Measurements from ENCODE around the gene HTR2C.
"Not testable (repeated sequence)": the region's sequence is repeated elsewhere in the genome, so short reads cannot be mapped to it uniquely, and the experiment has no call there.

Gene HTR2C

GRCh38 chrX:114619874-114620273, 36.0 kb downstream of the HTR2C start:
- no peaks in the 10 kb centered on the region for H3K36me3 Mint-ChIP-seq
- no peak overlapping the region for H3K27ac Mint-ChIP-seq
- no peaks in the 10 kb centered on the region for H3K27me3 Mint-ChIP-seq
- ATAC-seq (replicated peaks) (no peak), DNase-seq (no peak)
- peaks cover 0 to 4% of the 10 kb centered on the region in 2 donors for H3K4me1 Mint-ChIP-seq
- H3K9me3 Mint-ChIP-seq, result no peaks in the 10 kb centered on the region
- H3K4me3 Mint-ChIP-seq, result no peak overlapping the region

GRCh38 chrX:114626323-114626722, 42.4 kb downstream of the HTR2C start:
- Mint-ChIP-seq H3K4me1 (no peaks in the 10 kb centered on the region), H3K27me3 (no peaks in the 10 kb centered on the region), H3K9me3 (no peaks in the 10 kb centered on the region), H3K4me3 (no peak overlapping the region), H3K27ac (no peak overlapping the region), H3K36me3 (no peaks in the 10 kb centered on the region)
- DNase-seq (no peak), ATAC-seq (replicated peaks) (no peak)

GRCh38 chrX:114635986-114636385, 52.1 kb downstream of the HTR2C start:
- no peaks in the 10 kb centered on the region for H3K27me3 Mint-ChIP-seq
- H3K36me3 Mint-ChIP-seq, result no peaks in the 10 kb centered on the region
- DNase-seq, result no peak
- H3K4me3 Mint-ChIP-seq, result no peak overlapping the region
- H3K9me3 Mint-ChIP-seq, result no peaks in the 10 kb centered on the region
- no peak overlapping the region for H3K27ac Mint-ChIP-seq
- ATAC-seq (replicated peaks), result no peak
- H3K4me1 Mint-ChIP-seq, result no peaks in the 10 kb centered on the region

GRCh38 chrX:114650351-114650750, 66.5 kb downstream of the HTR2C start:
- no peaks in the 10 kb centered on the region for H3K4me1 Mint-ChIP-seq
- ATAC-seq (replicated peaks) (no peak), DNase-seq (no peak)
- no peaks in the 10 kb centered on the region for H3K9me3 Mint-ChIP-seq
- H3K36me3 Mint-ChIP-seq, result no peaks in the 10 kb centered on the region
- no peaks in the 10 kb centered on the region for H3K27me3 Mint-ChIP-seq
- H3K4me3 Mint-ChIP-seq, result no peak overlapping the region
- no peak overlapping the region for H3K27ac Mint-ChIP-seq

GRCh38 chrX:114675365-114675764, 91.5 kb downstream of the HTR2C start:
- H3K27ac Mint-ChIP-seq, result no peak overlapping the region

GRCh38 chrX:114700533-114700932, 116.6 kb downstream of the HTR2C start:
- not testable (repeated sequence) for ATAC-seq (replicated peaks); DNase-seq; H3K27ac Mint-ChIP-seq; H3K36me3 Mint-ChIP-seq; H3K4me3 Mint-ChIP-seq; H3K27me3 Mint-ChIP-seq; H3K9me3 Mint-ChIP-seq; H3K4me1 Mint-ChIP-seq

More at GRCh38 chrX:114675365-114675764, 91.5 kb downstream of the HTR2C start:
- ATAC-seq (replicated peaks) (no peak), DNase-seq (no peak)
- Mint-ChIP-seq H3K36me3 (no peaks in the 10 kb centered on the region), H3K4me1 (no peaks in the 10 kb centered on the region), H3K9me3 (peaks cover 0 to 2% of the 10 kb centered on the region in 2 donors), H3K4me3 (no peak overlapping the region), H3K27me3 (no peaks in the 10 kb centered on the region)

- Mint-ChIP-seq H3K27me3 (no peaks in the 10 kb centered on the region), H3K27ac (no peak overlapping the region), H3K9me3 (peaks cover 0 to 1% of the 10 kb centered on the region in 2 donors), H3K4me1 (no peaks in the 10 kb centered on the region), H3K36me3 (no peaks in the 10 kb centered on the region), H3K4me3 (no peak overlapping the region)
- ATAC-seq (replicated peaks) (no peak), DNase-seq (no peak)
These were observed 125.5 kb downstream of the HTR2C start for GRCh38 chrX:114709406-114709805.

GRCh38 chrX:114710571-114710970, 126.7 kb downstream of the HTR2C start:
- H3K4me3 Mint-ChIP-seq, result no peak overlapping the region
- H3K36me3 Mint-ChIP-seq, result no peaks in the 10 kb centered on the region
- ATAC-seq (replicated peaks), result no peak
- no peak overlapping the region for H3K27ac Mint-ChIP-seq
- H3K9me3 Mint-ChIP-seq, result peaks cover 0 to 1% of the 10 kb centered on the region in 2 donors
- no peak for DNase-seq
- H3K4me1 Mint-ChIP-seq, result no peaks in the 10 kb centered on the region
- H3K27me3 Mint-ChIP-seq, result no peaks in the 10 kb centered on the region

GRCh38 chrX:114712466-114712865, 128.6 kb downstream of the HTR2C start:
- ATAC-seq (replicated peaks) (no peak), DNase-seq (no peak)
- no peaks in the 10 kb centered on the region for H3K4me1 Mint-ChIP-seq
- H3K36me3 Mint-ChIP-seq, result no peaks in the 10 kb centered on the region
- H3K27me3 Mint-ChIP-seq, result no peaks in the 10 kb centered on the region
- H3K4me3 Mint-ChIP-seq, result no peak overlapping the region
- peaks cover 0 to 1% of the 10 kb centered on the region in 2 donors for H3K9me3 Mint-ChIP-seq
- no peak overlapping the region for H3K27ac Mint-ChIP-seq

GRCh38 chrX:114715096-114715495, 131.2 kb downstream of the HTR2C start:
- no peak for ATAC-seq (replicated peaks)
- Mint-ChIP-seq H3K27me3 (no peaks in the 10 kb centered on the region), H3K4me3 (no peak overlapping the region), H3K36me3 (no peaks in the 10 kb centered on the region), H3K27ac (no peak overlapping the region), H3K9me3 (no peaks in the 10 kb centered on the region), H3K4me1 (no peaks in the 10 kb centered on the region)
- DNase-seq, result no peak

GRCh38 chrX:114717921-114718320, 134.0 kb downstream of the HTR2C start:
- Mint-ChIP-seq H3K4me1 (no peaks in the 10 kb centered on the region), H3K9me3 (no peaks in the 10 kb centered on the region), H3K36me3 (no peaks in the 10 kb centered on the region), H3K27ac (no peak overlapping the region), H3K27me3 (no peaks in the 10 kb centered on the region), H3K4me3 (no peak overlapping the region)
- ATAC-seq (replicated peaks), result peak; percentile 45 to 72
- DNase-seq, result no peak

GRCh38 chrX:114766541-114766940, 182.7 kb downstream of the HTR2C start:
- ATAC-seq (replicated peaks), result no peak
- no peaks in the 10 kb centered on the region for H3K36me3 Mint-ChIP-seq
- no peaks in the 10 kb centered on the region for H3K4me1 Mint-ChIP-seq
- DNase-seq, result no peak
- no peak overlapping the region for H3K27ac Mint-ChIP-seq
- peaks cover 2 to 21% of the 10 kb centered on the region in 2 donors for H3K9me3 Mint-ChIP-seq
- H3K4me3 Mint-ChIP-seq, result no peak overlapping the region
- H3K27me3 Mint-ChIP-seq, result no peaks in the 10 kb centered on the region

GRCh38 chrX:114774691-114775090, 190.8 kb downstream of the HTR2C start:
- Mint-ChIP-seq H3K4me3 (no peak overlapping the region), H3K9me3 (peaks cover 2 to 7% of the 10 kb centered on the region in 2 donors), H3K27me3 (no peaks in the 10 kb centered on the region), H3K27ac (no peak overlapping the region), H3K4me1 (no peaks in the 10 kb centered on the region), H3K36me3 (no peaks in the 10 kb centered on the region)
- ATAC-seq (replicated peaks) (no peak), DNase-seq (no peak)

- ATAC-seq (replicated peaks), result no peak
- Mint-ChIP-seq H3K27ac (no peak overlapping the region), H3K9me3 (no peaks in the 10 kb centered on the region), H3K27me3 (no peaks in the 10 kb centered on the region), H3K4me1 (no peaks in the 10 kb centered on the region), H3K4me3 (no peak overlapping the region), H3K36me3 (no peaks in the 10 kb centered on the region)
- DNase-seq, result no peak
These were observed 199.0 kb downstream of the HTR2C start for GRCh38 chrX:114782925-114783324.

- Mint-ChIP-seq H3K9me3 (no peaks in the 10 kb centered on the region), H3K27me3 (no peaks in the 10 kb centered on the region)
These were observed 203.2 kb downstream of the HTR2C start for GRCh38 chrX:114787061-114787460.

GRCh38 chrX:114797494-114797893, 213.6 kb downstream of the HTR2C start:
- no peak overlapping the region for H3K4me3 Mint-ChIP-seq
- H3K27me3 Mint-ChIP-seq, result no peaks in the 10 kb centered on the region
- no peak overlapping the region for H3K27ac Mint-ChIP-seq
- H3K4me1 Mint-ChIP-seq, result no peaks in the 10 kb centered on the region
- no peak for ATAC-seq (replicated peaks)
- no peak for DNase-seq
- H3K36me3 Mint-ChIP-seq, result no peaks in the 10 kb centered on the region
- H3K9me3 Mint-ChIP-seq, result no peaks in the 10 kb centered on the region

More at GRCh38 chrX:114787061-114787460, 203.2 kb downstream of the HTR2C start:
- Mint-ChIP-seq H3K27ac (no peak overlapping the region), H3K36me3 (no peaks in the 10 kb centered on the region), H3K4me1 (no peaks in the 10 kb centered on the region), H3K4me3 (no peak overlapping the region)
- DNase-seq (no peak), ATAC-seq (replicated peaks) (no peak)
